ENCODE measurements around the gene APOL1. TPM values are rescaled to one million over a fixed set of nuclear protein-coding genes. Genes with fewer than 3 reads are reported as not detected.
A peak's percentile ranks its signal among the peaks of the same experiment; 100 is the strongest.
"Not testable (repeated sequence)": the region's sequence is repeated elsewhere in the genome, so short reads cannot be mapped to it uniquely, and the experiment has no call there.

Gene APOL1
- total RNA-seq, 2 donors from 2014 or later: 19.6 to 22.9 TPM

DNA sequence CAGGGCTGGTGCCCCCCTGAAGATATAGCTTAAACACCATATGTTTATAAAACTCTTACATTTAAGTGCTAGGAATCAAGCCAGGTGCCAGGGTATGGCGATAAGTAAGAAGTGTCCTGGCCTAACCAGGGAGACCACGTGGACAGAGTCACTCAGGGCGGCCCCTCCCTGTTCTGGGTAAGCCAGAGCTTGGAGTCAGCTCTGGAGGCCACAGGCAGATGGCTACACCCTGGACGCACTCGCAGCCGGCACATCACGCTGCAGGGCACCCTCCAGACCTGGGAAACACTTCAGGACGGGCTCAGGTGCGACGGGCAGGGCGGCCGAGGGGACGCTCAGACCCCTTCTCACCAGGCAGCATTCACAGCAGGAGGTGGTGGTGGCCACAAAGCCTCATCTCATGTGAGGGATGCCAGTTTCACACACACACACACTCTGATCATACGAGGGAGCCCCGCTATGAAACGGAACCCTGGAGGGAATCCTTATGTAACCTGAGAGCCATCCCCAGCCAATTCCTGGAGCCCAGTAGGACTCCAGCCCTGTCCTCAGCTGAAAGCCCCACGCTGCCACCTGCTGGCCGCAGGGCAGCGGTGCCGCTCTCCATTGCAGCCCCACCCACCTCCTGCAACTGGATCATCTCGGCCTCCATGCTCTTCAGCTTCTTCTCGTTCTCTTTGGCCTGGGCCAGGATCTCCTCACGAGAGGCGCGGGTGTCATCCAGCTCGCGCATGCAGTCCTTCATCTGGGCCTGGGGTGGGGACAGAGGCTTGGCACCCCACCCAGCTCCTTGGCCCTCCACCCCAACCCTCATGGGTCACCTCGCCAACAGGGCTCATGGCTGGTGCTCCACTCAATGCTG, 33.4 kb downstream of the APOL1 start:
- no peaks in the 10 kb centered on the region for H3K9me3 ChIP-seq
- H3K27ac ChIP-seq: peak overlapping the region; percentile 55 to 63
- 48% methylated on average over 19 of the region's 28 CpGs for WGBS
- DNase-seq (ENCODE audit: low spot score): peak; percentile 69
- H3K27me3 ChIP-seq (replicated peaks; ENCODE audit: insufficient read depth): no peaks in the 10 kb centered on the region
- intact Hi-C loops (cut with DNase I): no loop called here
- TF ChIP-seq, protein P1, sequence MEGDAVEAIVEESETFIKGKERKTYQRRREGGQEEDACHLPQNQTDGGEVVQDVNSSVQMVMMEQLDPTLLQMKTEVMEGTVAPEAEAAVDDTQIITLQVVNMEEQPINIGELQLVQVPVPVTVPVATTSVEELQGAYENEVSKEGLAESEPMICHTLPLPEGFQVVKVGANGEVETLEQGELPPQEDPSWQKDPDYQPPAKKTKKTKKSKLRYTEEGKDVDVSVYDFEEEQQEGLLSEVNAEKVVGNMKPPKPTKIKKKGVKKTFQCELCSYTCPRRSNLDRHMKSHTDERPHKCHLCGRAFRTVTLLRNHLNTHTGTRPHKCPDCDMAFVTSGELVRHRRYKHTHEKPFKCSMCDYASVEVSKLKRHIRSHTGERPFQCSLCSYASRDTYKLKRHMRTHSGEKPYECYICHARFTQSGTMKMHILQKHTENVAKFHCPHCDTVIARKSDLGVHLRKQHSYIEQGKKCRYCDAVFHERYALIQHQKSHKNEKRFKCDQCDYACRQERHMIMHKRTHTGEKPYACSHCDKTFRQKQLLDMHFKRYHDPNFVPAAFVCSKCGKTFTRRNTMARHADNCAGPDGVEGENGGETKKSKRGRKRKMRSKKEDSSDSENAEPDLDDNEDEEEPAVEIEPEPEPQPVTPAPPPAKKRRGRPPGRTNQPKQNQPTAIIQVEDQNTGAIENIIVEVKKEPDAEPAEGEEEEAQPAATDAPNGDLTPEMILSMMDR (IDR thresholded peaks at IDR 0.05): peak; percentile 81 to 90 (median 89)
- peak; percentile 65 for TF ChIP-seq POLR2AphosphoS5 (IDR thresholded peaks at IDR 0.05)
- no peak for TF ChIP-seq POLR2A (IDR thresholded peaks at IDR 0.05)
- H3K36me3 ChIP-seq: peaks cover 36 to 53% of the 10 kb centered on the region in 2 donors
- H3K4me1 ChIP-seq (replicated peaks): peaks cover 5% of the 10 kb centered on the region
- no peak overlapping the region for H3K4me3 ChIP-seq

GRCh38 chr22:36287881-36288515, 35.1 kb downstream of the APOL1 start:
- peak overlapping the region; percentile 13 to 20 for H3K27ac ChIP-seq
- WGBS: 60% methylated on average over 20 of the region's 20 CpGs
- peak; percentile 66 for DNase-seq (ENCODE audit: low spot score)
- H3K27me3 ChIP-seq (replicated peaks; ENCODE audit: insufficient read depth): no peaks in the 10 kb centered on the region
- H3K36me3 ChIP-seq: peaks cover 44 to 58% of the 10 kb centered on the region in 2 donors
- intact Hi-C loops (cut with DNase I): no loop called here
- no peaks in the 10 kb centered on the region for H3K9me3 ChIP-seq
- no peak overlapping the region for H3K4me3 ChIP-seq
- H3K4me1 ChIP-seq (replicated peaks): peaks cover 5% of the 10 kb centered on the region
- no peak for TF ChIP-seq POLR2A (IDR thresholded peaks at IDR 0.05)
- TF ChIP-seq POLR2AphosphoS5 (IDR thresholded peaks at IDR 0.05): peak; percentile 77

DNA sequence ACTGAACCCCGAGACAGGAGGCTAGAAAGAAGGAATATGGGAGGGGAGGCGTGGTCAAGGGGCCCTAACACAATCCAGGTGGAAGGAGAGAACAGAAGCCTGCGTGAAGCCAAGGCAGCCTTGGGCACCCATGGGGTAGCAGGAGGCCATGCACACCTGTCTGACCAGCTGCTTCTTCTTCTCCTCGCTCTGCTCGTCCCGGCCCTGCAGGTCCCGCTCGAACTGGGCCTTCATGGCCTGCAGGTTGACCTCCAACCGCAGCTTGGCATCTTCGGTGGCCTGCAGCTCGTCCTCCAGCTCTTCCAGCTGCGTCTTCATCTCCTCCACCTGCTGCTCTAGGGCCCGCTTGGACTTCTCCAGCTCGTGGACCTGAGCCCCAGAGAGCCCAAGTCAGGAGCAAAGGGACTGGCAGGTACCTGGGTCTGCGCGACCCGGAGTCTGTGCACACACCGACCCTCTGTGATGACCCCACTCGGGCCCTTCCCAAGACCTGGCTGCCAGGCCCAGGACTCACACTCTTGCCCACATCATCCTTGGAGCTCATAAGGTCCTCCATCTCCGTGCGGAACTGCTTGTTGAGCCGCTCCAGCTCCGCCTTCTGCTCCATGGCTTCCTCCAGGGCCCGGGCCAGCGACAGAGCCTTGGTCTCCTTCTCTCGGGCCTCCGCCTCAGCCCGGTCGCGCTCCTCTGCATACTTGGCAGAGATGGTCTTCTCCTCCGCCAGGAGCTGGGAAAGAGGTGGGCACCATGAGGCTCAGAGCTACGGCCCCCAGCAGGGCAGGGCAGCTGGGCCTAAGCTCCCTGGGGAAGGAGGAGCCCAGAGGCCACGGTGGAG, 35.9 kb downstream of the APOL1 start:
- intact Hi-C loops (cut with DNase I): no loop called here
- peaks cover 52 to 63% of the 10 kb centered on the region in 2 donors for H3K36me3 ChIP-seq
- H3K9me3 ChIP-seq: no peaks in the 10 kb centered on the region
- peaks cover 5% of the 10 kb centered on the region for H3K4me1 ChIP-seq (replicated peaks)
- no peak for TF ChIP-seq POLR2AphosphoS5 (IDR thresholded peaks at IDR 0.05)
- WGBS: 87% methylated on average over 33 of the region's 33 CpGs
- H3K27me3 ChIP-seq (replicated peaks; ENCODE audit: insufficient read depth): no peaks in the 10 kb centered on the region
- peak overlapping the region; percentile 13 to 20 for H3K27ac ChIP-seq
- H3K4me3 ChIP-seq: no peak overlapping the region
- DNase-seq (ENCODE audit: low spot score): no peak

GRCh38 chr22:36289406-36289870, 36.5 kb downstream of the APOL1 start:
- Histone ChIP-seq H3K9me3 (no peaks in the 10 kb centered on the region), H3K27me3 (replicated peaks; ENCODE audit: insufficient read depth) (no peaks in the 10 kb centered on the region), H3K4me1 (replicated peaks) (peaks cover 5% of the 10 kb centered on the region), H3K4me3 (no peak overlapping the region), H3K36me3 (peaks cover 55 to 62% of the 10 kb centered on the region in 2 donors), H3K27ac (no peak overlapping the region)
- intact Hi-C loops (cut with DNase I): no loop called here
- WGBS: 77% methylated on average over 7 of the region's 7 CpGs
- TF ChIP-seq POLR2AphosphoS5 (IDR thresholded peaks at IDR 0.05): no peak
- TF ChIP-seq, protein P1 (IDR thresholded peaks at IDR 0.05): no peak
- TF ChIP-seq POLR2A (IDR thresholded peaks at IDR 0.05): no peak
- DNase-seq (ENCODE audit: low spot score): no peak

GRCh38 chr22:36289948-36290371, 37.0 kb downstream of the APOL1 start:
- DNase-seq (ENCODE audit: low spot score); H3K4me1 ChIP-seq (replicated peaks); H3K9me3 ChIP-seq; H3K27me3 ChIP-seq (replicated peaks; ENCODE audit: insufficient read depth); H3K4me3 ChIP-seq; H3K27ac ChIP-seq; intact Hi-C loops (cut with DNase I): not testable (repeated sequence)
- peaks cover 55 to 61% of the 10 kb centered on the region in 2 donors for H3K36me3 ChIP-seq
- 92% methylated on average over 11 of the region's 11 CpGs for WGBS

GRCh38 chr22:36290391-36291075, 37.6 kb downstream of the APOL1 start:
- peaks cover 55 to 61% of the 10 kb centered on the region in 2 donors for H3K36me3 ChIP-seq
- WGBS: 89% methylated on average over 8 of the region's 40 CpGs
- H3K27ac ChIP-seq; H3K9me3 ChIP-seq; H3K4me3 ChIP-seq; H3K27me3 ChIP-seq (replicated peaks; ENCODE audit: insufficient read depth); intact Hi-C loops (cut with DNase I); DNase-seq (ENCODE audit: low spot score); H3K4me1 ChIP-seq (replicated peaks): not testable (repeated sequence)

Data from prostate gland (tissue), 2 donors.